ENCODE measurements around the gene HAPLN3. TPM values are rescaled to one million over a fixed set of nuclear protein-coding genes. Genes with fewer than 3 reads are reported as not detected.

The HAPLN3 gene
- total RNA-seq, 6 donors from 2014 or later = 1.7 to 23.0 (median 4.6) TPM

DNA sequence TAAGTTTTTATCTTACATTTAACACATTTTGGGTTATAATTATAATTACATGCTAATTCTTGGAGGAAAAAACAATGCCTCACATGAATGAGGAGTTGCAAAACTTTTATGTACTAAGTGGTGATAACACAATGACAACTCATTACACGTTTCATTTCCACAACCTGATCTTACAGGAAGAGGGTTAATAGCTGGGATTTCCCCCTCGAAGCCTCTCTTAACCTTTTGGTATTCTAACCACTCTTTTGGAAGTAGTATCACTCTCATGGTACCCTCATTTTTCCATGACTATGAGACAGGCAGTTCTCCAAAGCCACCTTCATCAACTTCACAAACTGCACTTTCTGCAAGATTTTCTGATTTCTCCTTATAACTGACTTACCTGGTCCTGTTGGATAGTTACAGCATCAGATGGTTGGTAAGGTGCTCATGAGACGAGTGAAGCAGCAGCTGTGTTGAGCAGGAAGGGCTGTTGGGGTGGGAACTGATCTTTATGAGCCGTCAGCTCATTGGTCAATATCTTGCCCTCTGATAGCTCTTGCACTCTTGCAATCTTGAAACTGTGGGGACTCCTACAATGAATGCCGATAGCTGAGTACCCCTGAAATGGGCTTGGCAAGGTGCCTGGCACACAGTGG is 50.5 kb downstream of the HAPLN3 start:
- no peak overlapping the region for H3K4me3 ChIP-seq
- ATAC-seq (ENCODE audit: low FRiP score in 2 of 2) (no peak), DNase-seq (no peak)
- 29 to 38% methylated on average over 5 of the region's 5 CpGs for WGBS, 2 donors
- no peaks in the 10 kb centered on the region for H3K36me3 ChIP-seq
- no peaks in the 10 kb centered on the region for H3K9me3 ChIP-seq
- no peaks in the 10 kb centered on the region for H3K27me3 ChIP-seq
- H3K27ac ChIP-seq = no peak overlapping the region
- TF ChIP-seq POLR2AphosphoS5 (IDR thresholded peaks at IDR 0.05) (no peak), POLR2A (IDR thresholded peaks at IDR 0.05) (no peak), EP300 (IDR thresholded peaks at IDR 0.05) (no peak)
- TF ChIP-seq, protein P1, sequence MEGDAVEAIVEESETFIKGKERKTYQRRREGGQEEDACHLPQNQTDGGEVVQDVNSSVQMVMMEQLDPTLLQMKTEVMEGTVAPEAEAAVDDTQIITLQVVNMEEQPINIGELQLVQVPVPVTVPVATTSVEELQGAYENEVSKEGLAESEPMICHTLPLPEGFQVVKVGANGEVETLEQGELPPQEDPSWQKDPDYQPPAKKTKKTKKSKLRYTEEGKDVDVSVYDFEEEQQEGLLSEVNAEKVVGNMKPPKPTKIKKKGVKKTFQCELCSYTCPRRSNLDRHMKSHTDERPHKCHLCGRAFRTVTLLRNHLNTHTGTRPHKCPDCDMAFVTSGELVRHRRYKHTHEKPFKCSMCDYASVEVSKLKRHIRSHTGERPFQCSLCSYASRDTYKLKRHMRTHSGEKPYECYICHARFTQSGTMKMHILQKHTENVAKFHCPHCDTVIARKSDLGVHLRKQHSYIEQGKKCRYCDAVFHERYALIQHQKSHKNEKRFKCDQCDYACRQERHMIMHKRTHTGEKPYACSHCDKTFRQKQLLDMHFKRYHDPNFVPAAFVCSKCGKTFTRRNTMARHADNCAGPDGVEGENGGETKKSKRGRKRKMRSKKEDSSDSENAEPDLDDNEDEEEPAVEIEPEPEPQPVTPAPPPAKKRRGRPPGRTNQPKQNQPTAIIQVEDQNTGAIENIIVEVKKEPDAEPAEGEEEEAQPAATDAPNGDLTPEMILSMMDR (IDR thresholded peaks at IDR 0.05) = no peak
- H3K4me1 ChIP-seq = no peaks in the 10 kb centered on the region

DNA sequence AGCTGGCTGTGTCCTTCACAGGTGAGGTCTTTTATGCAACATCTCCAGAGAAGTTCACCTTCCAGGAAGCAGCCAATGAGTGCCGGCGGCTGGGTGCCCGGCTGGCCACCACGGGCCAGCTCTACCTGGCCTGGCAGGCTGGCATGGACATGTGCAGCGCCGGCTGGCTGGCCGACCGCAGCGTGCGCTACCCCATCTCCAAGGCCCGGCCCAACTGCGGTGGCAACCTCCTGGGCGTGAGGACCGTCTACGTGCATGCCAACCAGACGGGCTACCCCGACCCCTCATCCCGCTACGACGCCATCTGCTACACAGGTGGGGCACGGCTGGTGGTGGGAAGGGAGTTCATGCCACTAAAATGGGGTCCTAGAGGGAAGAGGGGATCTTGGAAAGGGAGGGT is 52.0 kb downstream of the HAPLN3 start:
- H3K9me3 ChIP-seq = no peaks in the 10 kb centered on the region
- H3K36me3 ChIP-seq = no peaks in the 10 kb centered on the region
- DNase-seq (peak in 1 of 2 donors; percentile 80), ATAC-seq (ENCODE audit: low FRiP score in 2 of 2) (no peak)
- H3K27me3 ChIP-seq = no peaks in the 10 kb centered on the region
- H3K27ac ChIP-seq = no peak overlapping the region
- WGBS, 2 donors = 92 to 93% methylated on average over 20 to 21 of the region's 21 CpGs
- no peak overlapping the region for H3K4me3 ChIP-seq
- no peaks in the 10 kb centered on the region for H3K4me1 ChIP-seq
- no peak for TF ChIP-seq POLR2A (IDR thresholded peaks at IDR 0.05)
- no peak for TF ChIP-seq POLR2AphosphoS5 (IDR thresholded peaks at IDR 0.05)

DNA sequence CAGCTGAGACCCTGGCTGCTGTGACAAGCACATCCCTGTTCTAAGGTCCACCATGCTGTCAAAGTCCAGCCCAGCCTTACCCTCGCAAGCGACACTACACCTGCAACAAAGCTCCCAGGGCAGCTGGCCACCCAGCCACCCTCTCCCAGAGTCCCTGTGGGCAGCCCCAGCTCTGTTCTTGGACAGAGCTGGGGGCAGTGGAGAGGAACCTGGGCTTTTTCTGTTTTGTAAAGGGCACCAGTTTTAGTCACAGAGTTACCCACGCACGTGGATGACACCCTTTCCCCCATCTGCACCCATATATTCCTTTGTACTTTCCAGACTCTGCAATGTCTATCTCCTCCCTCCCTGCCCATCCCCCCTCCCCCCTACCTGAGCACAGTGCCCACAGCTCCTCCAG is 53.2 kb downstream of the HAPLN3 start:
- H3K36me3 ChIP-seq = no peaks in the 10 kb centered on the region
- ATAC-seq (ENCODE audit: low FRiP score in 2 of 2) = no peak
- no peak overlapping the region for H3K4me3 ChIP-seq
- no peak for TF ChIP-seq POLR2AphosphoS5 (IDR thresholded peaks at IDR 0.05)
- TF ChIP-seq, protein P1 (IDR thresholded peaks at IDR 0.05) = no peak
- no peak for TF ChIP-seq POLR2A (IDR thresholded peaks at IDR 0.05)
- TF ChIP-seq EP300 (IDR thresholded peaks at IDR 0.05) = no peak
- no peaks in the 10 kb centered on the region for H3K9me3 ChIP-seq
- H3K4me1 ChIP-seq = no peaks in the 10 kb centered on the region
- DNase-seq = no peak
- H3K27ac ChIP-seq = no peak overlapping the region
- no peaks in the 10 kb centered on the region for H3K27me3 ChIP-seq
- 77 to 86% methylated on average over 2 to 4 of the region's 4 CpGs for WGBS, 2 donors

DNA sequence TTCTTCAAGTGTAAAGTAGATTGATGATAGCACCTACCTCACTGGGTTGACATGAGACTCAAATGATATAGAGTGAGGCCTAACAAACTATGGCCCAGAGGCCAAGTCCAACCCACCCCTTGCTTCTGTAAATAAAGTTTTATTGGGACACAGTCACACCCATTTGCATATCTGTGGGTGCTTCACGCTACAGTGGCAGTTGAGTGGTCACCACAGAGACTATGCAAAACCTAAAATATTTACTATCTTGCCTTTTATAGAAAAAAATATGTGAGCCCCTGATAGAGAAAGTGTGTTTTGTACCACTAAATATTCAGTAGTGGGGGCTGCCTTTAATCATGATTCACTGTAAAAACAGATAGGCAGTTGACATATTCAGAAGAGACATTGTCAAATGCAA is 54.1 kb downstream of the HAPLN3 start:
- no peak overlapping the region for H3K27ac ChIP-seq
- H3K27me3 ChIP-seq = no peaks in the 10 kb centered on the region
- WGBS, 2 donors = 89 to 94% methylated on average over 1 of the region's 1 CpG
- no peak for DNase-seq
- H3K36me3 ChIP-seq = no peaks in the 10 kb centered on the region
- no peaks in the 10 kb centered on the region for H3K9me3 ChIP-seq
- H3K4me3 ChIP-seq = no peak overlapping the region
- no peaks in the 10 kb centered on the region for H3K4me1 ChIP-seq
- ATAC-seq (ENCODE audit: low FRiP score in 2 of 2) = no peak
- TF ChIP-seq, protein P1 (IDR thresholded peaks at IDR 0.05) = no peak
- TF ChIP-seq EP300 (IDR thresholded peaks at IDR 0.05) (no peak), POLR2A (IDR thresholded peaks at IDR 0.05) (no peak), POLR2AphosphoS5 (IDR thresholded peaks at IDR 0.05) (no peak)

DNA sequence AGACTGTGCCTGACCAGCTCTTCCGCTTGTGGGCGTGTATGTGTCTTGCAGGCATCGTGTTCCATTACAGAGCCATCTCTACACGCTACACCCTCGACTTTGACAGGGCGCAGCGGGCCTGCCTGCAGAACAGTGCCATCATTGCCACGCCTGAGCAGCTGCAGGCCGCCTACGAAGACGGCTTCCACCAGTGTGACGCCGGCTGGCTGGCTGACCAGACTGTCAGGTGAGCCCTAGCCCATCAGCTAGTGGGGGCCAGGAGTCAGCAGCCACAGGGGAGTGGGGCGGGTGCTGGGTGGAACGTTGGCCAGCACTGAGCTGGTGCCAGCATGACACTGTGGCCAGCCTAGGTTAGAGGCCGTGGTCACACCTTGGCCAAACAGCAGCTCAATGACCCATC is 55.4 kb downstream of the HAPLN3 start:
- H3K27ac ChIP-seq = no peak overlapping the region
- no peaks in the 10 kb centered on the region for H3K27me3 ChIP-seq
- no peaks in the 10 kb centered on the region for H3K36me3 ChIP-seq
- TF ChIP-seq EP300 (IDR thresholded peaks at IDR 0.05) (no peak), POLR2AphosphoS5 (IDR thresholded peaks at IDR 0.05) (no peak), POLR2A (IDR thresholded peaks at IDR 0.05) (no peak)
- TF ChIP-seq, protein P1 (IDR thresholded peaks at IDR 0.05) = no peak
- H3K4me3 ChIP-seq = no peak overlapping the region
- H3K4me1 ChIP-seq = no peaks in the 10 kb centered on the region
- 85 to 90% methylated on average over 9 to 16 of the region's 16 CpGs for WGBS, 2 donors
- no peaks in the 10 kb centered on the region for H3K9me3 ChIP-seq
- ATAC-seq (ENCODE audit: low FRiP score in 2 of 2) = no peak
- DNase-seq = peak in 1 of 2 donors; percentile 70

Measured in upper lobe of left lung (tissue), 6 donors.